Transverse colon (tissue), 4 donors: ENCODE measurements around the gene WASF2. TPM values are rescaled to one million over a fixed set of nuclear protein-coding genes. Genes with fewer than 3 reads are reported as not detected.
"Not testable (repeated sequence)": the region's sequence is repeated elsewhere in the genome, so short reads cannot be mapped to it uniquely, and the experiment has no call there.

Experiments
- DNase-seq: peaks from one replicate; pipeline ENCODE4 v3.0.0-alpha.2; 2019
- H3K27ac ChIP-seq, 4 donors: fragments of 200-600 bp; sonication (generic); 2 replicates each; pipeline ENCODE4 v1.5.1; 2016 to 2018; ENCODE audit warnings: inconsistent platforms in 4 of 4
- H3K27me3 ChIP-seq: fragments of 200-600 bp; sonication (generic); 2 replicates; pipeline ENCODE4 v1.5.1; 2017; ENCODE audit warnings: inconsistent platforms
- H3K36me3 ChIP-seq, 4 donors: fragments of 200-600 bp; sonication (generic); 2 replicates each; pipeline ENCODE4 v1.5.1; 2017 to 2019; ENCODE audit warnings: inconsistent platforms in 4 of 4
- H3K4me1 ChIP-seq, 4 donors: fragments of 200-600 bp; sonication (generic); 2 replicates each; pipeline ENCODE4 v1.5.1; 2017 to 2020; ENCODE audit warnings: inconsistent platforms in 4 of 4
- H3K4me3 ChIP-seq, 4 donors: fragments of 200-600 bp; sonication (generic); 1 replicate in 1 of 4; 2 replicates in 3 of 4; pipeline versions ENCODE4 v1.5.1 to v1.6.1; 2017 to 2019; ENCODE audit warnings: inconsistent platforms in 4 of 4
- H3K9me3 ChIP-seq, 2 donors: fragments of 200-600 bp; sonication (generic); 2 replicates each; pipeline ENCODE4 v1.5.1; 2017 to 2019; ENCODE audit warnings: inconsistent platforms in 2 of 2
- EP300 ChIP-seq: sonication (generic); formaldehyde crosslinking; IDR thresholded peaks from one replicate; pipeline ENCODE4 v1.6.1; 2017; ENCODE audit warnings: antibody characterized with exemption, low read depth
- POLR2A ChIP-seq: fragments of 450-650 bp; IDR thresholded peaks from one replicate; pipeline ENCODE4 v1.6.1; 2016; ENCODE audit warnings: antibody characterized with exemption, mild to moderate bottlenecking, moderate library complexity
- POLR2AphosphoS5 ChIP-seq, 3 donors: sonication (generic); formaldehyde crosslinking; IDR thresholded peaks; one replicate each; pipeline ENCODE4 v1.6.1; 2016; ENCODE audit warnings: antibody characterized with exemption in 3 of 3
- WGBS, 2 donors: methylation state at CpG; one replicate each; pipeline ENCODE4 v1.1.5; 2018; ENCODE audit warnings: low coverage in 1 of 2; 5-methylcytosine and 5-hydroxymethylcytosine counted together
- in situ Hi-C, 4 donors: fragments of 200-750 bp; cut with MboI; loops; one replicate each; pipeline versions ENCODE4 v1.15.0 to v1.15.1; 2017; ENCODE audit warnings: low sequenced_read_pairs in 3 of 4, low pct_ligation_motif_present in 1 of 4, low pct_unique_long_range_greater_than_20kb in 1 of 4
- intact Hi-C: fragments of 100-400 bp; cut with DNase I; formaldehyde crosslinking; loops from one replicate; pipeline ENCODE4 v1.15.1; 2023; ENCODE audit warnings: low total_unique reads
- total RNA-seq, 4 donors: library from RNA; depleted of rRNA; stranded (reverse); fragments of >200 nt; gene quantifications; one replicate each; pipeline ENCODE4 v1.1.0, GENCODE V29; 2016
- TF ChIP-seq, protein P1 (sequence below), 5 experiments: fragments of 200-600 bp in 3 of 5; fragments of 450-650 bp in 2 of 5; sonication (generic) in 3 of 5; IDR thresholded peaks; 1 replicate in 2 of 5; 2 replicates in 3 of 5; pipeline ENCODE4 v1.5.1; 2016 to 2017; ENCODE audit warnings: antibody characterized with exemption in 5 of 5, inconsistent platforms in 3 of 5, mild to moderate bottlenecking in 2 of 5, moderate library complexity in 1 of 5

WASF2 gene, protein sequence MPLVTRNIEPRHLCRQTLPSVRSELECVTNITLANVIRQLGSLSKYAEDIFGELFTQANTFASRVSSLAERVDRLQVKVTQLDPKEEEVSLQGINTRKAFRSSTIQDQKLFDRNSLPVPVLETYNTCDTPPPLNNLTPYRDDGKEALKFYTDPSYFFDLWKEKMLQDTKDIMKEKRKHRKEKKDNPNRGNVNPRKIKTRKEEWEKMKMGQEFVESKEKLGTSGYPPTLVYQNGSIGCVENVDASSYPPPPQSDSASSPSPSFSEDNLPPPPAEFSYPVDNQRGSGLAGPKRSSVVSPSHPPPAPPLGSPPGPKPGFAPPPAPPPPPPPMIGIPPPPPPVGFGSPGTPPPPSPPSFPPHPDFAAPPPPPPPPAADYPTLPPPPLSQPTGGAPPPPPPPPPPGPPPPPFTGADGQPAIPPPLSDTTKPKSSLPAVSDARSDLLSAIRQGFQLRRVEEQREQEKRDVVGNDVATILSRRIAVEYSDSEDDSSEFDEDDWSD
- total RNA-seq: 100 to 1,000 TPM in 1 of 4 donors, 10 to 100 TPM in 3; 34.6 to 114 (median 60.9) TPM

DNA sequence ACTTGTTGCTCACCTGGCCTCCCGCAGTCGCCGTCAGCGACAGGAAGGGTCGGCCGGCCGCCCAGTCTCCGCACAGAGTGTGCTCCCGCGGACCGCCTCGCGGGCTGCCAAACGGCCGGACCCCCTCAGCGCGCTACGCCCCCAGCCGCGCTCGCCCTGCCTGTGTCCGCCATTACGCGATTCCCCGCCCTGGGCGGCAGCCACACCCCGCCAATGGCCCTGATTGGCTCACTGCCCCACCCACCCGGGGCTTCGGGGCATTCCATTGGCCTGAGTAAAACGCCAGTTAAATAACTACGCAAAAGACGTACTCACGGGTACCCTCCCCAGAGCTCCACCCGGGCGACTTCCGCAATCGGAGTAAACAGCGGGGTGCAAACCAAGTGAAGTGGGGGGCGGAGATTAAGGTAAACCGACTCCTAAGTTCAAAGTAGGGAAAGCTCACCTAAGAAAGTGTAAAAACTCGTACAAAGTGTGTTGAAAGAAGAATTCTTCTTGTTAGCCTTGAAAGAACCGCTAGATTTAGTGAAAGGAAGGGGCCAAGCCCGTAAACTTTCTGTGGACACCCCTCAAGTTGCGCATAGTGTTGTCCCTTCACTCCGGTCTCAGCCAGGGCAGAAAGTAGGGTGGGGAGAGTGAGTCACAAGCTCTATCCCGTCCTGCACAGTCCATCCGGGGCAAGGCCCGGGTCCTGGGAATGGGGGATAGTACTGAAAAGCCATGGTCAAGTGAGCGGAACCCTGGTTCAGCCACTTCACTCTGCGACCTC lies at the start of gene WASF2:
Gene WASF2 (minus strand): TSS at position 195 of the 769 bp plus-strand sequence. CDS start 61,277 bp downstream, outside the sequence.
- TF ChIP-seq POLR2AphosphoS5 (IDR thresholded peaks at IDR 0.05): peak; percentile 98 to 99 (median 99)
- TF ChIP-seq, protein P1, sequence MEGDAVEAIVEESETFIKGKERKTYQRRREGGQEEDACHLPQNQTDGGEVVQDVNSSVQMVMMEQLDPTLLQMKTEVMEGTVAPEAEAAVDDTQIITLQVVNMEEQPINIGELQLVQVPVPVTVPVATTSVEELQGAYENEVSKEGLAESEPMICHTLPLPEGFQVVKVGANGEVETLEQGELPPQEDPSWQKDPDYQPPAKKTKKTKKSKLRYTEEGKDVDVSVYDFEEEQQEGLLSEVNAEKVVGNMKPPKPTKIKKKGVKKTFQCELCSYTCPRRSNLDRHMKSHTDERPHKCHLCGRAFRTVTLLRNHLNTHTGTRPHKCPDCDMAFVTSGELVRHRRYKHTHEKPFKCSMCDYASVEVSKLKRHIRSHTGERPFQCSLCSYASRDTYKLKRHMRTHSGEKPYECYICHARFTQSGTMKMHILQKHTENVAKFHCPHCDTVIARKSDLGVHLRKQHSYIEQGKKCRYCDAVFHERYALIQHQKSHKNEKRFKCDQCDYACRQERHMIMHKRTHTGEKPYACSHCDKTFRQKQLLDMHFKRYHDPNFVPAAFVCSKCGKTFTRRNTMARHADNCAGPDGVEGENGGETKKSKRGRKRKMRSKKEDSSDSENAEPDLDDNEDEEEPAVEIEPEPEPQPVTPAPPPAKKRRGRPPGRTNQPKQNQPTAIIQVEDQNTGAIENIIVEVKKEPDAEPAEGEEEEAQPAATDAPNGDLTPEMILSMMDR (IDR thresholded peaks at IDR 0.05): no peak
- peak; percentile 96 for TF ChIP-seq POLR2A
- WGBS, 2 donors: 0 to 5% methylated on average over 4 to 25 of the region's 50 CpGs
- in situ Hi-C loops (no loop called here), intact Hi-C loops (loop anchor here (5.0 kb wide), 1 partner anchor 73 kb away; no protein-coding TSS in a partner anchor)
- H3K9me3 ChIP-seq: no peaks in the 10 kb centered on the region
- peak; percentile 98 for DNase-seq
- no peaks in the 10 kb centered on the region for H3K36me3 ChIP-seq
- peak within 1 kb of the TSS; percentile 80 to 100 (median 90) for H3K4me3 ChIP-seq
- no peaks in the 10 kb centered on the region for H3K27me3 ChIP-seq
- H3K4me1 ChIP-seq: peaks cover 27 to 54% (median 38%) of the 10 kb centered on the region in 4 donors
- H3K27ac ChIP-seq: peak within 1 kb of the TSS; percentile 96 to 100 (median 99)

DNA sequence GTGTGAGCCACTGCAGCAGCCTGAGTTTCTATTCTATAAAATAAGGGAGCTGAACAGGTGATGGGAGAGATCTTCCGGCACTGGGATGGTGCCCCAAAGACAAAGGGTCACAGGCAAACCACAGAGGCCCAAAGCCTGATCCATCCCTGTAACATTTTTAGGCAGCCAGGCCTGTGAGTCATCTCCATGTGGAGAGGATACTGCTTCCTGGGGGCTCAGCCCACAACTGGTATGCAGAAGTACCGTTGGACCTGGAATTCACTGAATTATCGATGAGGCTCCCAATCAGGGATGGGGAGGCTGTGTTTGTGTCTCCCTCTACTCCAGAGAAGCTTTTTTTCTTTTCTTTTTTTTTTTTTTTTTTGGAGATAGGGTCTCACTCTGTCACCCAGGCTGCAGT lies 48.8 kb upstream of the WASF2 start:
- Histone ChIP-seq H3K27me3 (no peaks in the 10 kb centered on the region), H3K9me3 (no peaks in the 10 kb centered on the region), H3K27ac (peak overlapping the region; percentile 42 to 82 (median 70)), H3K4me3 (no peak overlapping the region), H3K4me1 (peaks cover 29 to 66% (median 46%) of the 10 kb centered on the region in 4 donors), H3K36me3 (peaks cover 0 to 2% (median 0%) of the 10 kb centered on the region in 4 donors)
- WGBS, 2 donors: 33 to 54% methylated on average over 1 to 3 of the region's 3 CpGs
- TF ChIP-seq EP300 (no peak), POLR2A (no peak), POLR2AphosphoS5 (IDR thresholded peaks at IDR 0.05) (no peak)
- TF ChIP-seq, protein P1 (IDR thresholded peaks at IDR 0.05): no peak
- no peak for DNase-seq
- in situ Hi-C loops: no loop called here
- intact Hi-C loops: no loop called here

DNA sequence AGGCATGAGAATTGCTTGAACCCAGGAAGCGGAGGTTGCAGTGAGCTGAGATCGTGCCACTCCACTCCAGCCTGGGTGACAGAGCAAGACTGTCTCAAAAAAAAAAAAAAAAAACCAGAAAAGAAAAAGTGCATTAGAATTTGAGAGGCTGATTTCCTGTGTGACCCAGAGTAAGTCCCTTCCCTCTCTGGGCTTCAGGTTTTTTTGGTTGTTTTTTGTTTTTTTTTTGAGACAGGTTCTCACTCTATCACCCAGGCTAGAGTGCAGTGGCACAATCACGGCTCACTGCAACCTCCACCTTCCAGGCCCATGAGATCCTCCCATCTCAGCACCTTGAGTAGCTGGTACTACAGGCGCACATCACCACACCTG lies 48.3 kb upstream of the WASF2 start:
- H3K9me3 ChIP-seq, H3K27me3 ChIP-seq, DNase-seq, in situ Hi-C loops, intact Hi-C loops, H3K36me3 ChIP-seq, H3K4me3 ChIP-seq: not testable (repeated sequence)
- Histone ChIP-seq H3K27ac (peak overlapping the region; percentile 42 to 82 (median 70)), H3K4me1 (peaks cover 29 to 61% (median 45%) of the 10 kb centered on the region in 4 donors)
- WGBS, 2 donors: 89 to 97% methylated on average over 2 to 4 of the region's 4 CpGs

DNA sequence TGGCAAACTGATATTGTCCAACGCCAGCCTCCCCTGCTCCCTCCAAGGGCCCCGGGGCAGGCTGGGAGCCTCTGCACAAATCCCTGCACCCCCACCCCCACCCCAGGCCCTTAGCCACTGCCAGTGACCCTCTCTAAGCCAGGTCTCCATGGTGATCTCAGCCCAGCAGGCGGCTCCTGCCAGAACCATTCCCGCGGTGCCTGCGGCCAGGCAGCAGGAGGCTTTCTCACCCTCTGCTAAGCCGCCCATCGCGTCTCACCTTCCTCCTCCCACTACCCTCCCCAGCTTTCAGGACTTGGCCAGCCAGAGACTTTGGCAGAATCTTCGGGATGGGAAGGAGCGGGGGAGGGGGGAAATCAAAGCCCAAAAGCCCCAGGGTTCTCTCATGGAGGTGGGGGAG lies 46.8 kb upstream of the WASF2 start:
- peaks cover 0 to 4% (median 0%) of the 10 kb centered on the region in 4 donors for H3K36me3 ChIP-seq
- in situ Hi-C loops: no loop called here
- H3K9me3 ChIP-seq: no peaks in the 10 kb centered on the region
- TF ChIP-seq POLR2A (no peak), POLR2AphosphoS5 (IDR thresholded peaks at IDR 0.05) (no peak), EP300 (no peak)
- TF ChIP-seq, protein P1 (IDR thresholded peaks at IDR 0.05): no peak
- H3K4me1 ChIP-seq: peaks cover 29 to 51% (median 45%) of the 10 kb centered on the region in 4 donors
- intact Hi-C loops: no loop called here
- no peaks in the 10 kb centered on the region for H3K27me3 ChIP-seq
- DNase-seq: peak; percentile 27
- peak overlapping the region; percentile 42 to 82 (median 70) for H3K27ac ChIP-seq
- 67% methylated on average over 11 of the region's 11 CpGs; no CpG with 5 or more reads in 1 of the 2 donors for WGBS, 2 donors
- no peak overlapping the region for H3K4me3 ChIP-seq
